Measurements from ENCODE around the gene KRT23.

Gene KRT23, protein sequence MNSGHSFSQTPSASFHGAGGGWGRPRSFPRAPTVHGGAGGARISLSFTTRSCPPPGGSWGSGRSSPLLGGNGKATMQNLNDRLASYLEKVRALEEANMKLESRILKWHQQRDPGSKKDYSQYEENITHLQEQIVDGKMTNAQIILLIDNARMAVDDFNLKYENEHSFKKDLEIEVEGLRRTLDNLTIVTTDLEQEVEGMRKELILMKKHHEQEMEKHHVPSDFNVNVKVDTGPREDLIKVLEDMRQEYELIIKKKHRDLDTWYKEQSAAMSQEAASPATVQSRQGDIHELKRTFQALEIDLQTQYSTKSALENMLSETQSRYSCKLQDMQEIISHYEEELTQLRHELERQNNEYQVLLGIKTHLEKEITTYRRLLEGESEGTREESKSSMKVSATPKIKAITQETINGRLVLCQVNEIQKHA

DNA sequence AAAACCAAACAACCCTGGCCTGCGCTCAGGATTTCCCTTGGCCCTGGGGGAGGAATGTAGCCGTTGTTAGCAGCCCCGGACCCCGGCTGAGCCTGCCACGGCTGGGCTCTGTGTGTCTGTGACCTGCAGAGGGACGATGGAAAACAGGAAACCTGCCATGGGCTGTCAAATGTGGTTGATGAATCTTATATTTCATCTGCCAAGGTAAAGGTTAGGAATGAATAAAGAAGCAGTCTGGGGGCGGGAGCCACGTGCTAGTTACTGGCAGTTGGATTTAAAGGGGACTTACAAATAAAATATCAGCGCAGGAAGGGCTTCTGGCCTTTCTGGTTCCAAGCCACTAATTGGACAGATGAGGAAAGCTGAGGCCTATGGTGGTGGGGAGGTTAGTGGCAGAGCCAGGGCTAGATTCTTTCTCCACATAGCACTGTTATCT lies at the start of gene KRT23:
TSS of gene KRT23 (minus strand) at position 263 of the 436 bp plus-strand sequence. CDS start 1,043 bp downstream, outside the sequence.
- DNase-seq, result no peak

DNA sequence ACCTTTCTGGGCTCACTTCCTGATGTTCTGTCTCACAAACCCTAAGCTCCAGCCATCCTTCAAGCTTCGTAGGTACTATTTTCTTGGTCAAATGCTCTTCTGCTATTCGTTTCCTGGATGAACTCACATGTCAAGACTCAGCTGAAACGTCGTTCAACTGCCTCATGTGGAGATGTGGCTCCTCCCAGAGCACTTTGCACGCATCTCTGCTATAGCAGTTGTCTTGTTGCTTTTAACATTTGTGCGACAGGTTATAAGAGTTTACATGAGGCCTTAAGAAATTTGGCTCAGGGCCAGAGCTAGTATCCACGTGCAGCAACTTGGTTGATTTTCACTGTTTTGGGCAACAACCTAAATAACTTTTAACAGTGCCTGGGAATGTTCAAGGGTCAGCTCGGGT lies 49.5 kb upstream of the KRT23 start:
- DNase-seq, result no peak

DNA sequence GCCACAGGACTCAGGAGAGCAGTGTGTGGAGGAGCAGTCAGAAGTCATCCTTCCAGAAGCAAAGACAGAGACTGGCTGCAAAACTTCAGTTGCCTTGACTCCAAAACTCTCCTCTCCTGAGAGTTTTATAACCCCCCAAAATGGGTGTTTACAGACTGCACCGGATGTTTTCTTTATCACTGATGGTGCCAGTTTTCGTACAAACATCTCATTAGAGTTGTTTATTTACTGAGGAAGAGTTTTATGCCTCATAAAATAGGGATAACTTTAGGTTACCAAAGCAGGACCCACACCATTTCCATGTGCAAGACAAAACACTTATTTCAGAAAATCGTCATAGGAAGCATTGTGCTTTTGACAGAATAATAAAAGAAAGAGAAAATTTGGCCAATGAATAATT lies 46.8 kb upstream of the KRT23 start, which contains the start of gene KRT40:
TSS of gene KRT40 (minus strand) at position 101 of the 400 bp plus-strand sequence. CDS start at position 48, 53 bp downstream.
- no peak for DNase-seq

DNA sequence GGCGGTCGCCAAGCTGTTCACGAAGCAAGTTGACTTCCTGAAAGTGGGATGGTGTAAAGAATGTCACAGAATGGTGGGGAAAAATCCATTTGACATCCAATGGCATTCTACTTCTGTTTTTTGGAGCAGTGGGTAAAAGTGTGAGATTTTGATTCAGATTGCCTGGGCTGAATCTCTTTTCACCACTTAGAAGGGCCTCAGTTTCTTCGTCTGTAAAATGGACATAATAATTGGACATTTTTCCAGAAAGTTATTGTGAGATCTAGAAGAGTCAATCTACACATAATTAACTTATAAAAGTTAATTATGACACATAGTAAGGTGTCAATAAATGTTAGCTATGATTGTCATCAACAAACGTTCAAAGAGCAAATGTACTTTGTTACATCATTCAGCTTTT lies 43.7 kb upstream of the KRT23 start:
- no peak for DNase-seq

DNA sequence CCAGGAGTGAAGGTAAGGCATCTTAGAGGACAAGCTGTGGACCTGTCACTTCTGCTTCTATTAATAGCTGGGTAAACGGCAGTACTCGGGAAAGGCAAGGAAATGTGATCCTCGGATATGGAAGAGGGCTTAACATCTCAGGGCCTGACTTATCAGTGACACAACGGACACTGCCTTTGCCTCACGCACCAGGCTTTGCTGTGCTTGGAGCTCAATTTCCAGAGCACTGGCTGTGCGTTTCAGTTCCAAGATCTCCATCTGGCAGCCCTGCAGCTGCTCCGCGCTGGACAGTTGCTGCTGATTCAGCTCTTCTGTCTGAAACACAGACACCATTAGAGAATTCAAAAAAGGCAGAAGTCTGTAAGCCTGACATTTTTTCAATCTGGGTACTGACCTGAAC lies 43.1 kb upstream of the KRT23 start:
- peak; percentile 27 for DNase-seq

DNA sequence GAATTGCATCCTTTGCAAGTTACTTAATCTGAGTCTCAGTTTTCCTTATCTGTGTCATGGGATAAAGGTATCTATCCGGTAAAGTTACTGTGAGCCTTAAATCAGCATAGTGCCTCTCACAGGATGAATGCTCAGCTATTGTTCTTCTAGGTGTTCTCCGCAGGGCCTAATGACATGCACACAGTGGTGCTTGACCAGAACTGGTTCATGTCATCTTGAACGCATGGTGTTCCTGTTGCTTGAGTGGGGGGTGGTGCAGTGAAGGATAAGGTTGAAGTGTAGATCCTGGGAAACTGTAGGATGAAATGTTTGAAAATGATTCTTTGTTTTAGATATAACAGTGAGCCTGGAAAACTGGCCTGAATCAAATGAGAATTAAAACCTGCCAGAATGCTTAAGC lies 42.7 kb upstream of the KRT23 start:
- DNase-seq, result no peak

DNA sequence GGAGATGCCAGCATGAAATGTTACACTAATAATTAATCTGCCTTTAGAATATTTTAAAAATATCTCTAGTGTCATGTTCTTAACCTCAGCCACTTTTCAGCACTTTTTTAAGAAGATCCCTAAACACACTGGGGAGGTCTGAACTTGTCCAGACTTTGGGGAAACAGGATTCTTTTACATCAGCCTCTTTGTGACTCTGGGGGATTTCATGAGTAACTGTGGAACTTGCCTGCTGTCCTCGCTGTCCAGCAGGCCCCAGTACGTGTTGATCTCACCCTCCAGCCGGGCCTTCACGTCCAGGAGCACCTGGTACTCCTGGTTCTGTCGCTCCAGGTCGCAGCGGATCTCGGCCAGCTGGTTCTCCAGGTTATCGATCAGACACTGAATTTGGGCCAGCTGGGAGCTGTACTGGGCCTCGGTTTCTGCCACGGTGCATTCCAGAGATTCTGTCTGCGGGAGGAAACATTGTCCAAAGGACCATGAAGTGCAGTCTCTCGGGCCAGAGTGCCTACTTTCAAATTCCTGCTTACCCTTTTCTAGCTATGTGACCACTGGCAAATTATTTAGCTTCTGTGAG lies 41.2 kb upstream of the KRT23 start:
- no peak for DNase-seq

DNA sequence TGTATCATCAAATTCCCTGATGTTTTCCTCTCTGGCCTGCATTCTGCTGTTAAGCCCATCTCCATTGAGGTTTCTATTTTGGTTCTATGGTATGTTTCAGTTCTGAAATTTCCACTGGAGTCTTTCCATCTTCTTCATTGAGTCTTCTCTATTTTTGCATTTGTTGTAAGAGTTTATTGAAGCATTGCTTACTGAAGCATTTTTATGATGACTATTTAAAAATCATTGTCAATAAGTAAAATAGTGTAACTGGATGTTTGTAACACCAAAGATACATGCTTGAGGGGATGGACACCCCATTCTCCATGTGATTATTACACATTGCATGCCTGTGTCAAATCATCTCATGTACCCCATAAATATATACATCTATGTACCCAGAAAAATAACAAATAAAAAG lies 38.1 kb upstream of the KRT23 start:
- DNase-seq, result no peak

DNA sequence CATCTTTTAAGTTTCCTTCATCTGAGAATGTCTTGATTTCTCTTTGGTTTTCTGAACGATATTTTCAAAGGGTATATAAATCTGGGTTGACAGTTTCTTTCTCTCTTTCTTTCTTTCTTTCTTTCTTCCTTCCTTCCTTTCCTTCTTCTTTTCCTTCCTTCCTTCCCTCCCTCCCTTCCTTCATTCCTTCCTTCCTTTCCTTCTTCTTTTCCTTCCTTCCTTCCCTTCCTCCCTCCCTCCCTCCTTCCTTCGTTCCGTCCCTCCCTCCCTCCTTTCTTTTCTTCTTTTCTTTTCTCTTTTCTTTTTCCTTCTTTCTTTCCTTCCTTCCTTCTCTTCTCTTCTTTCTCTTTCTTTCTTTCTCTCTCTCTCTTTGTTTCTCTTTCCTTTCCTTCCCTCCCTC lies 36.9 kb upstream of the KRT23 start:
- no peak for DNase-seq

DNA sequence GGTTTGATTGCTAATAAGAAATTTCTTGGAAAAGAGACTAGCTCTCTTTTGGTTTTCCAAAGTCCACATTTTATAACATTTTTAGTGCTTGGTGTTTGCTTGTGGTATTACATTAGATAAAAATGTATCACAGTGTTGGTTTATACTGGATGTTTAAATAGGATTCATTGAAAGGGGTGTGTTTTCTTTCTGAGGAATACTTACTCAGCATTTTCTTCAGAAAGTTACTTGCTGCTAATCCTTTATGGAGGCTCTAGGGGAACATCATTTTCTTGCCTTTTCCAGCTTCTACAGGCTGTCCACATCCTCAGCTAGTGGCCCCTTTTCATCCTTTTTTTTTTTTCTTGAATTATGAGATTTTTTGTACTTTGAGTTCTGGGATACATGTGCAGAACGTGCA lies 30.1 kb upstream of the KRT23 start:
- DNase-seq, result no peak

DNA sequence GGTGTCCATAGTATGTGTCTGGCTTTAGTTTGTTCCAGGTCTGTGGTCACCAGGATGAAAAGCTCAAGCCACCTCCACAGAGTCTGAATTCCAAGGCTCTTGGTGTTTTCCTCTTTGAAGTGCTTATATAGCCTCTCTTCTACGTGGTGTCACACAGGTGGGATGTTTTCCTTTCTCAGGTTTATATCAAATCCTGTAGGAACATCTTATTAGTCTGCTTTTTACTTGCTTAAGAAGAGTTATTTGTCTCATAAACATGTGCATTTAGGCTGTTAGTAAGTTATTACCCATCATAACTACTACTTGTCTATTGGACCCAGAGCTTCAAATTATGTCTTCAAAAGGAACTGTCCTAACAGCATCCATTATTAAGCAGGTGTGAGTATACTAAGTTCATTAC lies 29.4 kb upstream of the KRT23 start, which contains the start of gene KRT39:
TSS of gene KRT39 (minus strand) at position 101 of the 400 bp plus-strand sequence. CDS start at position 9, 92 bp downstream.
- no peak for DNase-seq

DNA sequence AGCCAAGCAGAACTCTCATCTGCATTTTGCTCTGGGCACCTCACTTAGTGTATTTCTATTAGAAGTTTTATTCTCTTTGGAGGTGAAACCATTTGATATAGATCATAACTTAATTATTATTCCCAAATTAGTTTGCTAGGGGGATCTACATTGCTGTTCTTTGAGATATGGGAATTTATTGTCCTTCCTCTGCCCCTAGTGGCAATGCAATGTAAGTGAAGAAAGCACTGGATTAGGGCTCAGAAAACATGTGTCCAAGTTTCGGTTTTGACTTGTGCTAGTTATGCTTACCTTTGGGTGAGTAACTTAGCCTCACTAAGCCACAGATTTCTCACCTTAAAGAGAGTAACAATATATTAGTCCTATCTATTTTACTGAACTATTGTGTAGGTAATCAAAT lies 26.4 kb upstream of the KRT23 start:
- DNase-seq, result no peak

DNA sequence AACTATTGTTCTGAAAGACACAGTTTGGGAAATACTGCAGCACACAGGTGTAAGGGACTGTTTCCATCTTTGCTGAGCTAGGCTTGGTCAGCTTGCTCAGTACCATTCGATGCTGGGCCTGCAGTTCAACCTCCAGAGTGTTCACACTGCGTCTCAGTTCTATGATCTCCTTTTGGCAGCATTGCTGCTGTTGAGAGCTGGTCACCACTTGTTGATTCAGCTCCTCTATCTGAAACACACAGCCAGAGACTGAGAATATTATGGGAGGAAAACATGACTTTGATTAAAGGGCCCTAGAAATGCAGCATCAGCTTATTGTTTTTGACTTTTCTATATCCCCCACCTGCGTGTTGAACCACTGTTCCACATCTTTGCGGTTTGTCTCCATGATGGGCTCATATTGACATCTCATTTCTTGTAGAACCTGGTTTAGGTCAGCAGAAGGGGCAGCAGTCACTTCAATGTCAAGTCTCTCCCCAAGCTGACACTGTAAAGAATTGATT lies 24.7 kb upstream of the KRT23 start:
- no peak for DNase-seq

DNA sequence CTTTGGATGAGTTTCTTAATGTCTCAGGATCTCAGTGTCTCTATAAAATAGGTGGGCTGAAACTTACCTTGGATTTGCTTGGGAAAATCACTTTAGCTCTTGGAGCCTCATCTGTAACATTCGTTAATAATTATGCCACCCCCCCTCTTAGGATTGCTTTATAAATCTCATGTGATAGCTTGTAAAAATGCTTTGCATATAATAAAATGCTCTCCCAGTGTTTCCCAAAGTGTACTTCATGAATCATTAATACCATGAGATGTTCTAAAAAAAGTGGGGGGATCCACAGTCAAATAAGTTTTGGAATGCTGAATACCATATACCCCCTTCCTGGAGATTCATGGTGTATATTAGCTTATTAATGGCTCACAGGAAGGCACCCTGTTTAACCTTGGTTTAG lies 24.1 kb upstream of the KRT23 start:
- no peak for DNase-seq

DNA sequence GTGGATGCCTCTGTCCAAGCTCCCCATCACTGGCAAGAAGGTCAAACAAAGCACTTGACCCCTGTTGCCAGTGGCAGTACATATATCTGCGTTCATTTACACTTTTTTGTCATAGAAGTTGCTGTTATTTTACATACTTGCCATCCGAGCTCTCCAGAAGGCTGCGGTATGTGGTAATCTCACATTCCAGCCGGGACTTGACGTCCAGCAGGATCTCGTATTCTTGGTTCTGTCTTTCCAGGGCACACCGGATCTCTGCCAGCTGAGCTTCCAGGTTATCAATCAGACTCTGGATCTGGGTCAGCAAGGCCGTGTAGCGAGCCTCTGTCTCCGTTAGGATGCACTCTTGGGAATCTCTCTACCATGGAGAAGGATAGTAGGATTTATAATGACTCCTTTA lies 22.7 kb upstream of the KRT23 start:
- no peak for DNase-seq

DNA sequence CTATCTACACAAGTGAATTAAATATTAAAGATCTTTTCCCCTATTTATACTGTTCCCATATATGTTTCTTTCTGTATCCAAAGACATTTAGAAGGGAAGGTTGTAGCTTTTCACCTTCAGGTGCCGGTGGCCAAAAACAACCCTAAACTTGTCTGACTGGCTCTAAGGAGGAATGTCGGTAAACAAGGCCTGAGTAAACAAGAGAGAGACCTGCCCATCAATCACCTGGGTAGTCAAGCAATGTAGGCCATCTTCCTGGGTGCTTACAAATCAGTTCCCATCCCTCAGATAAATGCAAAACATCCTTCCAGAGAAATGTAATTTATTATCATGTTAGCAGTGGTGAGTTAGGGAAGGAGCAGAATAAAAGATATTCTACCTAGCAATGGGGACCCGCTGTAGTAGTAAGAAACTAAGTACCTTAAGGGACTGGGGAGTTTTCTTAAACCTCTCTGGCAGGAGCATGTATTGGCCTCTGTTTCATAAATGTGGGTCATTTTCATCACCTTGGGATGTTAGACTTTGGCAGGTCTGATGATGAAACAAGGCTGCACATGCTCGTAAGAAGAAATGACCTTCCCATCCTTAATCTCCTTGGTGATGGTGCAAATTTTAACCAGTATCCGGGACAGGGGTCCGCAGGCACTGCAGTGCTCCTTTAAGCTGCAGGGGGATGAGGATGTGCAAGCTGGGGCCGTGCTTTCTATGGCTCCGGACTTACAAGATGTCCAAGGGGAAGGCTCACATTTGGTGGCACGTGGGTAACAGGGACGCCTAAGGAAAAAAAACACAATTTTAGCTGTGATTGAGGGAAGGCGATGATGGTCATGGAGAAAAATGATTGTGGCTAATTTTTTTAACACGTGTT lies 20.9 kb upstream of the KRT23 start:
- no peak for DNase-seq

DNA sequence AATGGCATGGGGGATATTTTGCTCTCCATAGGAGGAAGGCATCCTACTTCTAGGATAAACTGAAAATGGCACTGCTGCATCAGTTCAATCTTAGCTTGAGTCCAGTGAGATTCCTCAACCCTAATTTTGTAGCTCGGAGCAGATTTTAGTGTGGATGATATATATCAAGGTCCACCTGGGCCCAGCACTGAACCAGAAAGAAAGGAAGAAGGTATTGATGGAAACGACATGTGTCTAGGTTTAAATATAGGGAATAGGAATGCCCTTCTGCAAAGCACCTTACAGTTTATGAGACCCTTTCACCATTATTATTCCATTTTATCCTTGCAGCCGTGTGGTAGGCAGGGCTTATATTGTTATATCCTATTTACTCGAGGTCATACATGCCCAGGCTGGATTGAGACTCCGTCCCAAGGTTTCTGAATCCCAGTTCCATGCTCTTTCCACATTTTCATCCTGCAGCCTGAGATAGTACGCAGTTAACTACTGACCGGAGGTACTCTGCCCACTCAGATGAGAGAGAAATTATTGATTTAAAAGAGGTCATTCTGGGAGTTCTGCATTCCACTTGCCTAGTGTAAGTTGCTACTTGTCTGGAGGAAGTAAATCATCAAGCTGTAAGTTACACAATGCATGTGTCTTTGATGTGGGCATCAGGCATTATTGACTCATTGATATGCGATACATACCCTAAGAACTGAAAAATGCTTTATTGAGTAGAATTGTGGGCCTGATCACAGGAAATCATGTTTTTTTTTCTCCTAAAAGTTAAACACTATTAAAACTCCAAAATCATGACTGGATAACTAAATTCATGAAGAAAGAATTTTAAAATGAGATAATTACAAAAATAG lies 19.2 kb upstream of the KRT23 start:
- no peak for DNase-seq

DNA sequence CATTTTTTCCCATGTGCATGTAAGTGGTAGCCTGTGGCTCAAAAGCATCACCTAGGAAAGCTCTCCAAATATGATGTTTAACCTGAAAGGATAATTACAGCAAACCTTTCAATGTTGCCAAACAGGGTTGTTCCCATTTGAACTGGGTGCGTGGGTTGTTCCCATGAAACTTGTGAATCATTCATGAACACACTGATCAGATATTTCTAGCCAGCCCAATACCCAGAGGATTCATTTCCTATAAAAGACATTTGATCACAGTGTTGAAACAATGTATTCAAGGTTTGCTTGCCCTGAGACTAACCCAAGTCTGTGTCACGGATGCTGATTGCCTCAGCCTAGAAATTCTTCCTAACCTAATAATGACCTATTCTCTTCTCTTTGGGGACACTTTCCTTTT lies 16.4 kb upstream of the KRT23 start:
- DNase-seq, result no peak

DNA sequence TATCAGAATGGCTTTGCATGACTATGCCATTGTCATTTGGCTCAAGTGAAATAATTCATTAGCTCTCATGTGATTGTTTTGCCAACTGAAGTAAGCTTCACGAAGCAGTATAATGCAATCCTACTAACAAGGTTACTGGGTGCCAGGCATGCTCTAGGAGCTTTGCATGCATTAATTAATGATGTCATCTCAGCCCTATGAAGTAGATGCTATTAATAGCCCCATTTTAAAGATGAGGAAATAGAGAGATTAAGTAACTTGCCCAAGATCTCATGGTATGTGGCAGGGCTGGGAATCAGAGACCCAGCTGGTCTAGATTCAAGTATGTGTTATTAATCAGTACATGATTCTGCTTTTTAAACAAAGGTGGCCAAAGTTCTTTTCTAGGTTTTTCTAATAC lies 15.2 kb upstream of the KRT23 start:
- DNase-seq, result no peak

DNA sequence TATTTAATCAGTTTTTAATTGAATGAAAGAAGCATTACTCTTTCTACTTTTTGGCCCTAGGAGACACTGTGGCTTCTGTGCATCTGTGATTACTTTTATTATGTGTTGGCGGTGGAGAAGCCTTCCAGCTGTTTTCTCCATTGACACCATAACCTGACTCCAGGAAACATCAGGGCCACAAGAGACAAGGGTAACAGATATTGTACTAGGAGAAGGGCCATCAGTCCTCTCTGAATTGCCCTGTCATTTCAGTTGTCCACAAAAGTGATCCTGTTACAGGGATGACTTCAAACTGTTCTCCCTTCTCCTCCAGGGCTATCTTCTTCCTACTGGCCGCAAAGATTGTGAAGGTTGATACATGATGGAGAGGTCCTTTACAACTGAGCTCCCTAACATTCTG lies 14.7 kb upstream of the KRT23 start:
- DNase-seq, result no peak

DNA sequence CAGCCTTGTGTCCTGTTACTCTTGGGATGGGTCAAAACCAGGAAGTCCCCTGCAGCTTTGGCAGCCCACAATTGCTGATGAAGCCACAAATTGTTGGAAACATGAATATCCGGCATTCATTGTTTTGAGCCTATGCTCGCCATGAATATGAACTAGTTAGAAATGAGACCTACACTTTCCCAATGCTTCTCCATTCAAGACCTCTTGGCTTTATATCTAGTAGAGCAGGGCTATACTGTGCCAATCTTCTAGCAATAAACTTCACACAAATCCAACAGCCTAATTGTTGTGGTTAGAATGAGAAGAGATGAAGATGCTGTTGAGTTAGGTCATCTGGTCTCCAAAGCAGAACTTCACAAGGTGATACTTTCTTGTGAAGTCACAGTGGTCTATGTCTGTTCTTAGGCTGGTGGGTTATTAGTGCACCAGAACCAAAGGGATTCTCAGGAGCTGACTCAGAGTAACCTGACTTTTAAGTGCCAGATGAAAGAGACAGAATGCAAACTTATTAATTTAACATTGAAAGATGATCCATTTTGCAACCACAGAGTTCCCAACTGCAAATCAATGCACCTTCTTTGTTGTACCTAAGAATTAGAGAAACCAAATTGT lies 13.7 kb upstream of the KRT23 start:
- no peak for DNase-seq

DNA sequence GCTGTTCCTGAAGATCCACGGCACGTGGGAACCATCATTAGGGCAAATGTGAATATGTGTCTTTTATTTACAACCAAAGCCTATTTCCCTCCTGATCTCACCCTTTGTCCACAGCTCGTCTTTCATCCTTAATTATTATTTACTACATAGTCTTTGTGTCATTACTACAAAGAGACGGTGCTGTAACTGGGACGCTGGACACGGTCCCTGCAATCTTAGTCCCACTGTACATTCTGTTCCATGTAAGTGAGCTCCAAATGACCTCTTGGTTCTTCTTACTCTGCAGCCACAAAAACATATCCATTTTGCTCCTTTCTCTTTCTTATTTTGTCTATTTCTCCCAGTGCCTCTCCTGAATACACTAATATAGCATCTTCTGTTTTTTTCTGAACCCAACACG lies 12.7 kb upstream of the KRT23 start:
- no peak for DNase-seq

All from midbrain (tissue), 1 donor.